ENCODE data around the gene APP. TPM values are rescaled to one million over a fixed set of nuclear protein-coding genes. Genes with fewer than 3 reads are reported as not detected.

Gene APP
- polyA plus RNA-seq, 3 donors, result 945 to 1,016 (median 957) TPM

DNA sequence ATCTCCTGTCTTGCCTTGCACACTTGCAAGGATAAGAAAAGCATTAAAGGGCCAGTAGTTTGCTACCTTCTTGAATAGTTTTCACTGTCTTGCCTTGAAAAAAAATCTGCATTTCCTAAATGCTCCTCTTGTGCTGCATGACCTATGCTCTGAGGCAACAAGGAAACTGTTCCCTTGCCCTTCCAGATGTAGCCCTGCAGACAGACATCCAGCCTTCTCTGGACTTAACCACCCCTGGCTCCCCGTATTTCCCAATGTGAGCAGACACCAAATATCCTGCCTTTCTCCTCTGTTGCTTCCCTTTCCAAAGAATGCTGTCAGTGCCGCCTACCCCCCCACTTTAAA lies 258.2 kb downstream of the APP start:
- DNase-seq (ENCODE audit: low read depth in 3 of 3, low spot score in 2 of 3), result no peak

DNA sequence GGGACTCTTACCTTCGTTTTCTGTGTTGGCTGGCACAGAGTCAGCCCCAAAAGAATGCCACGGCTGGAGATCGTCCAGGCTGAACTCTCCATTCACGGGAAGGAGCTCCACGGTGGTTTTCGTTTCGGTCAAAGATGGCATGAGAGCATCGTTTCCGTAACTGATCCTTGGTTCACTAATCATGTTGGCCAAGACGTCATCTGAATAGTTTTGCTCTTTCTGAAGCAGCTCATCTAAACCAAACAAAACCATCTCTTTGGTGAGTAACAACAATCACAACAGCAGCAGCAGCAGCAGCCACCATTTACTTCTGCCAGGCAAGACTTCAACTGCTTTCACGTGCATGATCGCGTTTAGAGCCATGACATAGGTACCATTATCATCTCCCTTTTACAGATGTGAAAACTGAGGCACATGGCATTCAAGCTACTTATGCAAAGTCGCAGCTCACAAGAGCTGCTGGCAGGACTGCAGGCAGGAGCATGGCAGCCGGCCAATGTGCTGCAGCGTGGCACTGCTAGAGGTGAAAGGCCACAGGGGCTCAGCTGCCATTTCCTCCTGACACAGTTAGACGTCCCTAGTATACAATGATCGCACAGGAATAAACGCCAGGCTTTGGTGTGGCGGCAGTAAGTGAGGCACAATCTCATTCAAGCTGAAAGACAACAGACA lies 258.7 kb downstream of the APP start:
- no peak for DNase-seq (ENCODE audit: low read depth in 3 of 3, low spot score in 2 of 3)

DNA sequence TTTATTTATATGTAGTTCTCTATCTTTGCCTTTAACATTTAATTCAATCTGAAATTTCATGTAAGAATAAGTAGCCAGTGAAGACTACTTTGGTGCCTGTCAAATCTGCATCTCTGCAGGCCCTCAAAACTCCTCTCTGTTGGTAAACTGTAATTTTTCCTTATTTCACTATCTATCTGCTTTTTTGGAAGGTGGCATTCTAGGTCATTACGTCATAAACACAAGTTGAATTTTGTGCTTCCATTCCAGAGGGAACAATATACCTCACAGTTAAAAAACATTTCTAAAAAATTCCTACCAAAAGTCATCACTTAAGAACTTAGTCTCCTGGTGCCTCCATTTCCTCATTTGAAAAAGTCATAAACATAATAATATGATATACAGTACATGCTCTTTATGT lies 259.8 kb downstream of the APP start:
- no peak for DNase-seq (ENCODE audit: low read depth in 3 of 3, low spot score in 2 of 3)

DNA sequence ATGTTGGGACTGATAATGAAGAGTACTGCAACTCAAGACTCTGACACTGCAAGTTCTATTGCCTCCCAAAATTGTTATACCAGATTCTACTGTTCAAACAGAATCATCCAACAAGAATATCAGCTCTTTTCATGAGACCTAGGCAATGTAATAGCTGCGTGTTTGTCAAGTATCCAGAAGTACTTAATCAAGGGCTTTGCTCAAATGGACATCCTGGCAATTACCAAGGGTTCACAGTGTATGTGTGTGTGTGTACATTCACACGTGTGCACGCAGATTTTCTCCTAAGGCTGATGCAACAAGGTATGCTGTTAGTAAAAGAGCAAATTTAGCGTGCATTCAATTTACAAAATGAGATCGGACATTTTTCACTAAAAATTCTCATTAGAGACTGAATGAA lies 261.2 kb downstream of the APP start:
- no peak for DNase-seq (ENCODE audit: low read depth in 3 of 3, low spot score in 2 of 3)

DNA sequence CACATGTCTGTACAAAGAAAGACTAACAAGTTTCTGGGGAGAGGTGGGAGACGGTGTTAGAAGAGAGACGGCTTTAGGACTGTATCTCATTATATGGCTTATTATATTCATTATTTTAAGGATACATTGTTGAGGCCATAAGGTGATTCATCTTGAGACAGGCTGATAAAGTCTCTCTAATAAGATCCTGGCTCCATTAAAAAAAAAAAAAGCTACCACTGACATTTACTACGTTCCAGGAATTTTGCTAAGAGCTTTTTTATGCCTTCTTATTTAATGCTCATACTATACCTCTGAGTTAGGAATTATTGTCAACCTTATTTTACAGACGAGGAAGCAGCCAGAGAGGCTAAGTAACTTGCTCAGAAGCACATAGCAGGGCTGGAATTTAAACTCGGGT lies 262.1 kb downstream of the APP start:
- no peak for DNase-seq (ENCODE audit: low read depth in 3 of 3, low spot score in 2 of 3)

DNA sequence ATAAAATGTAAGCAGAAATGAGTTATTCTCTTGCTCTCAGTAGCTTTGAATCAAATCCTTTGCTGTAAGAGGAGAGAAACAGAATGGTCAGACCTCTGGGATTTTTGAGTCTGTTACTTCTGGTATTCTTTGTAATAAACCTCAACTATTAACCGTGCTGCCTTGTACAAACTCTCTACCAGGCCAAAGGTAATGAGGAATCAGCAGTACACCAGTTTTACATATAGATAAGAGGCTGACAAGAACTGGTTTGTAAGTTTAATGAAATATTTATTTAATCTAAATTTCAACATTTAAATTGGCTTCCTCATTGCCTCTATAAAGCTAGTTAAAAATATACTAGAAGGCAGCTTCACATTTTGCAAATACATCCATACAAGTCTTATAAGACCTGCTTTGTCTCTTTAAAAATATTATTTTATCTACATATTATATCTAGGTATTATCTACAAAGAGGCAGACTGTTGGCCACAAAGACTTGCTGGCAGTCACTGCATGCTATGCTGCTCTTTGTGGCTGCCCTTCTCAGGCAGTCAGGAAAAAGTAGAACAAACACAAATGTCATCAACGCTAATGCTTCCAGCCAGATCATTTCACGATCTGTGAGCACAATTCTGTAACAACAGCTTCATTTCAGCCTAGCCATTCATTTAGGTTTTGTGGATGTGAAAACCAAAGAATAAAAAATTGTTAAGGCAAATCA lies 262.8 kb downstream of the APP start:
- DNase-seq (ENCODE audit: low read depth in 3 of 3, low spot score in 2 of 3), result no peak

DNA sequence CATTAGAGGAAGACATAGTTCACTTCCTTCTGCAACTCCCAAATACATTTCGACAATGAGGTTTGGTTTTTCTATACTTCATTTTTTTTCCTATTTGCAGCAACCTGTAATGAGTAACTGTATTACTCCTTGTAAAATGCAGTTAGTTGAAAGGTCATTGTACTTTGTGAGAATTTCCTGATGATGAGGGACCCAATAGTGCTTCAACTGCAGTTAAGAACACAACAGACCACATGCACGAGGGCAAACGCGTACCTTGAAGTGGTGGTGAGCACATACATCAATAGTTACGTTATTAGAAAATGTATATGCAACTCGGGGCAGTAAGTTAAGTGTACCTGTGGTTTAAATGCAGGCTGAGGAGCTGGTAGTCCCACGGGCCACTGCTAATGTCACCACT lies 264.0 kb downstream of the APP start:
- no peak for DNase-seq (ENCODE audit: low read depth in 3 of 3, low spot score in 2 of 3)

DNA sequence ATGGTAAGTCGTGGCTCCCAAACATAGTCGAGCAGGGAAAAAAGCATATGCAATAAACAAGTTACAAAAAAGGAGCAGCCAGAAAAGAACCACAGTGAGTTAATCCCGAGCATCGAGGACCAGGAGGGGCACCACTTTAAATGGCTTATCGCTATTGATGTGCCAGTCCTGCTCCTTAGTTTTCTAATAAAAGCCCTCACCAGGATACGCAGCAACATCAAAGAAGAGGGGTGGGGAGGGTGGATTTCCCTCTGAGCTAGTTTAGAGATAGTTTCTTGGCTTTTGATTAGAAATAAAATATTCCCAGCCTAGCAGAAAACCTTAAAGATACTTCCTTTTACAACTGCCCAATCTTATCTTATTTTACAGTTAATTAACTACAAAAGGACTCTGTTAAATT lies 265.4 kb downstream of the APP start:
- DNase-seq (ENCODE audit: low read depth in 3 of 3, low spot score in 2 of 3), result no peak

DNA sequence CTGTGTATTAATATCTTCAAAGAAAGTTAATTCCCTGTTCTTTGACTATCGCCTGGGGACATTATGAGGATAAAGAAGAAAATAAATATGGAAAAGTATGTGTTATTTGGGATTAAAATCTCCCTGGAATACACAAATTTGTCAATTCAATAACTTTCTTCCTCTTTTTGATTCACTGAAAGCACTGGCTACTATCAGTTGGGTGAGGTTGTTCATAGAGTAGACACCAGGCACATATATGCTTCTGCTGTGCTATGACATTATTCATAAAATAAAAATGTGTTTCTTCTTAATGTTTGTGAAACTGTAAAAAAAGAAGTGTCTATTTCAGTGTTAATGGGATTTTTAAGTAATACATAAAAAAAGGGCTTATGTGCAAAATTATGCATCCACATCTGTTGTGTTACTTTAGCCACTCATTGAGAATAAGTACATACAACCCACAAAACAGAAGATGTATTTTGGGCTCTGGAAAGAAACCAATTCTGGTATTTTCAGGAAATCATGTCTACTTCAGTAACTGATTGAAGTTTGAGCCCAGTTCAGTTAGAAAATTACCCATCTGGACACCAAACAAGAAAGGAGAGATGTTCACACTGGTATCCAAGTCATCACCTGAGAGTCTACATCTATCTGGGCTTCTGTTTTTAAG lies 266.4 kb downstream of the APP start:
- no peak for DNase-seq (ENCODE audit: low read depth in 3 of 3, low spot score in 2 of 3)

DNA sequence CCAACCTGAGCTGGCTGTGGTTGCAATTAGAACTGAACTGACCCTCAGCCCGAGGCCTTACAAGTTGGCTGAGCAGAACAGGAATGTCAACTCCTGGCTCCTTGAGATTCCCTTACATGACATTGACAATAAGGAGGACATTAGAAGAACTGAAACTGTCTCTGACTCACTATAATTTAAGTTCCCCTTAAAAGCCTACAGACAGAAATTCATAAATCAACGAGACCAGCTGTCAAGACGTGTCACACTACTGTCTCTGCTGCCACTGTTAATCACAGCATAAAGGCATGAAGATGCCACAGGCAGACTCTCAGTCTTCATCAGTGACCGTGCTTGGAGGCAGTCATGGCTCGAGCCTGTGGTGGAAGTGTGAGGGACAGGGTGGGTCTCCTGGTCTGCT lies 267.0 kb downstream of the APP start:
- no peak for DNase-seq (ENCODE audit: low read depth in 3 of 3, low spot score in 2 of 3)

DNA sequence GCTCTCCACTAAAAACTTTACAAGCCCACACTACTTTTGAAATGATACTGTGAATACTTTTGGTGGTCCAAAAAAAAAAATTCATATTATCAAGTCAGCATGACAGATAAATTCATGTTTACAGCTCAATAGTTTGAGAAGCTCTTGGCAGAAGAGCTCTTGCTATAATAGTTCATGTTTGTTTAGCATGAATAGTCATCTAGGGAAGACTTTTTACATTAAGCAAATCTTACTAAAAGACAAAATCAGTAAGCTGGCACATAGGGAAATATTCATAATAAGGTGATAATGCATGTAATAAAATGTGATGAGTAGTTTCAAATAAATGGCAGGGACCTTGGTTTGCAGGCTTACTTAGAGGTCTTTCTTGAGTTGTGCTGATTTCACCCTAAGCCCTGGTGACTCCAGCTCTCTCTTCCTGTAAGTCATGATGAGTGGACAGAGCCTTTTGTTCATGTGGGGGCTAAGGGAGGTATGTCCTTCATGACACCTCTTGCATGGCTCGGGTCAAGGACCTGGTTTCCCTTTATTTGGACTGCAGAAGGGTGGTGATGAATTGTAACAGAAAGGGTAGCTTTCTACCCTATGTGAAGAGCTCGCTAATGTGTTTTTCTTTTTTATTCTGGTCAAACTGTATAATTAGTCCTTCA lies 269.1 kb downstream of the APP start:
- no peak for DNase-seq (ENCODE audit: low read depth in 3 of 3, low spot score in 2 of 3)

DNA sequence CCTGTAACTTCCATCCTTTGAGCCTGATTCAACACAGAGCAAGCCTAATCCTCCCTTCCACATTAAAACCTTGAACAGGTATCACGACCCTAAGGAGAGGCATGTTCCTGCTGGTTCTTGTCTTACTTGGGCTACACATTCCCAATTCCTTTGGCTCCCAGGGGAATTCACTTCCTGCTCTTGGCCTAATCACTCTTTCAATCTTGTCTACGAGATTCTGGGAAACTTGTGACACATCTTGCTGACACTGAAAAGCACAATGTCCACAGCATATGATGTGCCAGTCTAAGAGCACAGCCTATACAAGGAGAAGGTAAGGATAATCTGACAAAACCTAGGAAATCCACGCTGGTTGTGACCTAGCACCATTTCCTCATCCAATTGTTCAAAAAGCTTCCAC lies 271.9 kb downstream of the APP start:
- no peak for DNase-seq (ENCODE audit: low read depth in 3 of 3, low spot score in 2 of 3)

DNA sequence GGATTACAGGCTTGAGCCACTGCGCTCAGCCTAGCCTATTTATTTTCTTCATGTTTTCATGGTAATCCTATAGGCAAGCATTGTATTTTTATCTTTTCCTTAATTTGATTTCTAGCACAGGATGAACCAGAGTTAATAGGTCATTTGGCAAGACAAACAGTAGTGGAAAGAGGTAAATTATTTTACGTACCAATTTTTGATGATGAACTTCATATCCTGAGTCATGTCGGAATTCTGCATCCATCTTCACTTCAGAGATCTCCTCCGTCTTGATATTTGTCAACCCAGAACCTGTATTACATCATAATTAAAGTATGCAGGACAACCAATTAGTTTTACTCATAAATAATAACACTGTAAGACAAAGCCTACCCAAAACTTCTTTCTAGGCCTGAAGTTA lies 273.2 kb downstream of the APP start:
- no peak for DNase-seq (ENCODE audit: low read depth in 3 of 3, low spot score in 2 of 3)

DNA sequence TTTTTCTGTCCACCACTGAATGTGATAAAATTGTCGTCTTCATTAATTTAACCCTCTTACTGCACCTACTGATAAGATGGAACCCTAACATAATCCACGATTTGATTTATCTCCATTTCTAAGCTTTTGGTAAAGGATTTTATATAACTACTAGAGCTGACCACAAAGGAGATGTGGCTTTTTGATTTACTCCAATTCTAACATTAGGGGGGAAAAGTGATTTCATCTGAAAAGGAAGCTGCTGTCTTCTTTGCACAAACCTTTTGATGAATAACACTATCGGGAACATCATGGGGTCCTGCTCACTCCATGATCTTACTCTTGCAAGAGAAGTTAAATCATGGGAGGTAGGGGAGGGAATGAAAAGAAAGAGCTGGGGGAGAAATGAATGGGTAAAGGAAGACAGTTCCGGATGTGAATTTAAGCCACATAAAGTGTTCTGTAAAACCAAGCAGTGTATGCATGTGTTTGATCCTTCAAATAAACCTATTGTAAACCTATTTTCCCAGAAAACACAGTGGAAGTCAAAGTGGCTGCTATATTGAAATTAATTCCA lies 274.0 kb downstream of the APP start:
- no peak for DNase-seq (ENCODE audit: low read depth in 3 of 3, low spot score in 2 of 3)

DNA sequence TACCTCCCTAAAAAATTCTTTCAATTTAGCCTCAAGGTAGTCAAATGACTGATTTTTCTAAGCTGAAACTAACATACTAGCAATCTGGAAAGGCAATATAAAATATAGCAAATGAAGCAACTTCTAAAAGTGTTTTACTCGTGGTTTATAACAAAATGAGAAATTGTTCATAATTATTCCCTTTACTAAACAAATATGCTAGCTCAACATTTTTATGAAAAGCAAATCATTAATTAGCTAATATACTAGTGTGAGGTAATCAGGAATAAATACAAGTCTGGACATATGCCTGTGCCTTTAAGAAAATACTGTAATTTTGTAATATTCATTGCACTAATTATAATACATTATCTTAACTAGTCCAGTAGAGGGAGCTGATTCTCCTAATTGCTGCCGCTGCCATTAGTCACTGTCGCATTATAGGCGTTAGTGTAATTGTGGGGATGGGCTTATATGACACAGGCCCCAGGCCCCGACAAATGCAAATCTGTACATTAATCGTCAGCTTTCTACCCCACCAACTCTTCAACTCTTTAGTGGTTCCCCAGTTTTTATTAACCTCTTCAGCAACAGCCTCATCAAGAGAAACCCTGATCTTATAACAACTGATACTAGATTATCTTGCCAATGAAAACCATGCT lies 274.9 kb downstream of the APP start:
- no peak for DNase-seq (ENCODE audit: low read depth in 3 of 3, low spot score in 2 of 3)

DNA sequence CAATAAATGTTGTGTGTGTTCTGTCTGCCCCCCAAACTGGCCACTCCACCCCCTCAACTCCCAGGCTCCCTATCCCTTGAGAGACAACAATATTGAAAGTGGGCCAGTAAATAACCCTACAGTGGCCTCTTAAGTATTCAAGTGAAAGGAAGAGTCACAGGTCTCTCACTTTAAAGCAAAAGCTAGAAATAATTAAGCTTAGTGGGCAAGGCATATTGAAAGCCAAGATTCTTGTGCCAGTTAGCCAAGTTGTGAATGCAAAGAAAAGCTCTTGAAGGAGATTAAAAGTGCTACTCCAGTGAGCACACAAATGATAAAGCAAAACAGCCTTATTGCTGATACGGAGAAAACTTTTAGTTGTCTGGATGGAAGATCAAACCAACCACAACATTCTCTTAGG lies 277.4 kb downstream of the APP start:
- DNase-seq (ENCODE audit: low read depth in 3 of 3, low spot score in 2 of 3), result no peak

DNA sequence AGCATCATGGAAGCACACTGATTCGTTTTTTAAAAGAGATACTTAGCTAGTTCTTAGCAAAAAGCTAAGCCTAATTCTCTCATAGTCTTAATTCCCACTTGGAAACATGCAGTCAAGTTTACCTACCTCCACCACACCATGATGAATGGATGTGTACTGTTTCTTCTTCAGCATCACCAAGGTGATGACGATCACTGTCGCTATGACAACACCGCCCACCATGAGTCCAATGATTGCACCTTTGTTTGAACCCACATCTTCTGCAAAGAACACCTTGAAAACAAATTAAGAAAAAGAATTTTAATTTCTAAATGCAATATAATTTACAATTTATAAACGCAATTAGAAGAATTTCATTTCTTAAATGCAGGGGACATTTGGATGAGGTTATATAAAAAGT lies 279.0 kb downstream of the APP start:
- no peak for DNase-seq (ENCODE audit: low read depth in 3 of 3, low spot score in 2 of 3)

DNA sequence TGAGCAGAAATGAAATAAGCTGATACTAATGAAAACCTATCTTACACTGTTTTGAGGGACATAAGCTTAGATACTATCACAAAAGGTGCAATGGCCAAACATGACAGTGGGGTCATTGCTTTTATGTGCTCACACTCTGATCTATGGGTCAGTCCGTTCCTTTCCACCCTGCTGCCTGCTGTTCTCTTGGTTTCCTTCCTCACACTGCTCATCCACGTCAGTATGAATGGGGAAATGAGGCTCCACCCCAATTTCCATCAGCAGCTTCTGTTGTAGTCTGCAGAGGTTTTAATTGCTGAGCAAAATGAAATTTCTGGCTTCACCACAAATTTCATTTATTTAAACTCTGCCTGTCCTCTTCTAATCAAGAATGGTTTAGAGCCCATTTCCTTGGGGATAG lies 280.6 kb downstream of the APP start:
- DNase-seq (ENCODE audit: low read depth in 3 of 3, low spot score in 2 of 3), result no peak

DNA sequence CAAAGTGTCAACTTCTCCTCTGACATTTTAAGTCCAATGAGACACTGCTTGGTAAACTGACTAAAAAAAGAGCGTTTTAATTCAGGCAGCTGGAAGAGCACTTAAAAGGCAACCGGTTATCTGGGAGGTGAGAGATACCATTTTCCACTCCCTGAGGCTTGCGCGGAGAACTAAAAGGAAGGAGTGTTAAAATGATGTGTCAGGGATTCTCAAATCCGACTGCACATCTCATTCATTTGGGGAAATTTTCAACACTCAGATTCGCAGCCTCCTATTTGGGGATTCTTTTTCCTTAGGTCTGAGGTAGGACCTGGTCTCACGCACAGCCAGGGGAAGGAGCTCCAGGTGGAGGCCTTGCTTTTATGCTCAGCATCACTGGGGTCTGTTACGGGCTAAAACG lies 281.9 kb downstream of the APP start:
- no peak for DNase-seq (ENCODE audit: low read depth in 3 of 3, low spot score in 2 of 3)

DNA sequence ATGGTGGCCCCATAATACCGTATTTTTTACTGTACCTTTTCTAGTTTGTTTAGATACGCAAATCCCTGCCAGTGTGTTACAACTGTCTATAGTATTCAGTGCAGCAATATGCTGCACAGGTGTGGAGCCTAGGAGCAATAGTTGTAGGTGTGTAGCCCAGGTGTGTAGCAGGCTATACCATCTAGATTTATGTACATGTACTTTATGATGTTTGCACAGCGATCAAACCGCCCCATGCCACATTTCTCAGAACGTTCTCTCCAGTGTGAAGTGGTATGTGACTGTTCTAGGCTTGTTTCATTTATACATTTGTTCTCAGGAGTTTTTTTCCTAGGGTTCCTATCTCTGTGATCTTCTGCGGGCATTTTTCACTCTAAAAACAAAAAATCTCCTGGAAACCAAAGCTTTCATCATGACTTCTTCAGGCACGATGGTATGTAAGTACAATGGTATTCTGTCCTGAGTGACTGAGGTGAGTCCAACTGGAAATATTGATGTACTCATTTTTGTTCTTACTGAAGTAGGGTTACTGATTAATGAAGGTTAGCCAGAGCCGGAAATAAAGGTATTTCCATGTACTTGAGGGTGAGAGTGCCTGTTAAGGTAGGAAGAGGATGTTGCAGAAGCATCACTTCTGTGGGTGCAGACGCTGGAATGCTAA lies 282.8 kb downstream of the APP start:
- DNase-seq (ENCODE audit: low read depth in 3 of 3, low spot score in 2 of 3), result no peak

DNA sequence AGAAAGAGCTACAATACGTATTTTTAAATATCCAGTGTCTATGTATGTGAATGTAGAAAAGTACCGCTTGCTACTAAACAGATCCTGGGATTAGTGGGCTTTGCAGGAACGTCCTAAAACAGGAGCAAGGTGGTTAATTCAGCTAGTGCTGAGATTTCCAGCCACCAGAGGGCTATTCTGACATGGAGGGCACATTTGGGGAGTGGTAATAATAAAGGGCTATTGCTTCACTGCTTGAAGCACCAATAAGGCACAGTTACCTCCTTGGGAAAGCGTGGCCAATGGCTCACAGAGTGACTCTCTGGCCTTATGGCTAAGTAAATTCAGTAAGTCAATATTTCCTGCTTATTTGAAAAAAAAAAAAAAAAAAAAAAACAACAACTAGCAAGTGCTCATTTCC lies 283.4 kb downstream of the APP start:
- no peak for DNase-seq (ENCODE audit: low read depth in 3 of 3, low spot score in 2 of 3)

Data from right renal cortex interstitium (tissue), 3 donors.